GM12878 (cell line): ENCODE data around the gene SNRPA. TPM values are rescaled to one million over a fixed set of nuclear protein-coding genes. Genes with fewer than 3 reads are reported as not detected.

Source experiments
- ATAC-seq: fragments of 200-7000 bp; cut with Tn5 transposase; 3 replicates; pipeline ENCODE4 v1.9.1; 2020; ENCODE audit warnings: mild to moderate bottlenecking, moderate library complexity
- BruUV-seq: library from RNA; stranded (reverse); fragments of 400-500 nt; replicated peaks from 2 replicates; lab custom pipeline; 2021; lab: Mats Ljungman, UMichigan
- CTCF ChIA-PET: fragments of 300-600 bp; sonication (Branson Sonifier 250); formaldehyde crosslinking; extraction: SDS; loops from one replicate; lab custom pipeline; 2021; ENCODE audit warnings: inconsistent platforms; lab: Yijun Ruan, JAX
- POLR2A ChIA-PET: fragments of 350-600 bp; formaldehyde crosslinking; extraction: SDS; loops from one replicate; lab custom pipeline; 2021; ENCODE audit warnings: inconsistent platforms; lab: Charles Lee
- RAD21 ChIA-PET: fragments of 300-600 bp; sonication (Branson Sonifier 250); formaldehyde crosslinking; loops from one replicate; lab custom pipeline; 2023; ENCODE audit warnings: antibody characterized with exemption; ENCODE audit not compliant: unreplicated experiment; lab: Charles Lee
- SMC1A ChIA-PET: fragments of 300-600 bp; sonication (Branson Sonifier 250); formaldehyde crosslinking; loops from one replicate; lab custom pipeline; 2023; ENCODE audit not compliant: unreplicated experiment, uncharacterized antibody; lab: Charles Lee
- DNase-seq: peaks from one replicate; pipeline ENCODE4 v3.0.0-alpha.2; 2011; ENCODE audit warnings: low read depth, low spot score
- FAIRE-seq: peaks from 3 replicates; lab custom pipeline; 2011; peaks lifted over from hg19 to GRCh38; lab: Jason Lieb, UNC
- H2AFZ ChIP-seq: 2 replicates; pipeline ENCODE4 v1.6.0; 2011; ENCODE audit warnings: low read depth, low read length, control low read depth; ENCODE audit not compliant: control insufficient read depth
- H3K27ac ChIP-seq: 2 replicates; pipeline ENCODE4 v1.5.1; 2011; ENCODE audit warnings: control low read depth; ENCODE audit not compliant: control insufficient read depth, insufficient read depth
- H3K27me3 ChIP-seq, 2 experiments: replicated peaks in 1 of 2; 2 replicates each; pipeline versions ENCODE4 v1.6.0 to v1.6.1; 2011; ENCODE audit warnings: low read length in 1 of 2; ENCODE audit not compliant: control insufficient read depth in 2 of 2, insufficient read depth in 2 of 2
- H3K36me3 ChIP-seq, 2 experiments: 2 replicates each; pipeline ENCODE4 v1.5.1; 2011; ENCODE audit warnings: low read length in 1 of 2; ENCODE audit not compliant: control insufficient read depth in 2 of 2, insufficient read depth in 2 of 2
- H3K4me1 ChIP-seq: 2 replicates; pipeline ENCODE4 v1.6.1; 2011; ENCODE audit warnings: mild to moderate bottlenecking, low read length, moderate library complexity, mixed read lengths; ENCODE audit not compliant: control insufficient read depth, insufficient read depth
- H3K4me2 ChIP-seq: 2 replicates; pipeline ENCODE4 v1.6.0; 2011; ENCODE audit warnings: control low read depth; ENCODE audit not compliant: control insufficient read depth, insufficient read depth
- H3K4me3 ChIP-seq: fragments of 200-600 bp; sonication (generic); 2 replicates; pipeline ENCODE4 v1.5.1; 2016
- H3K79me2 ChIP-seq: 2 replicates; pipeline ENCODE4 v1.6.0; 2011; ENCODE audit warnings: low read length; ENCODE audit not compliant: control insufficient read depth, insufficient read depth
- H3K9ac ChIP-seq: 2 replicates; pipeline ENCODE4 v1.8.0; 2011; ENCODE audit warnings: low read length, control low read depth, mixed read lengths; ENCODE audit not compliant: control insufficient read depth, insufficient read depth
- H3K9me3 ChIP-seq: replicated peaks from 3 replicates; pipeline ENCODE4 v1.5.1; 2011; ENCODE audit warnings: mild to moderate bottlenecking, low read length; ENCODE audit not compliant: control insufficient read depth, insufficient read depth
- H4K20me1 ChIP-seq: 2 replicates; pipeline ENCODE4 v1.6.0; 2011; ENCODE audit not compliant: control insufficient read depth, insufficient read depth
- ATF3 ChIP-seq: IDR thresholded peaks from 2 replicates; pipeline ENCODE4 v1.6.1; 2011; ENCODE audit warnings: low read depth, mild to moderate bottlenecking, low read length, moderate library complexity, borderline replicate concordance; ENCODE audit errors: extremely low read depth
- BCLAF1 ChIP-seq: fragments of 450-650 bp; IDR thresholded peaks from 2 replicates; pipeline ENCODE4 v1.6.1; 2017; ENCODE audit warnings: antibody characterized with exemption, mild to moderate bottlenecking, moderate library complexity
- HDAC2 ChIP-seq: fragments of 200-600 bp; sonication (generic); IDR thresholded peaks from 2 replicates; pipeline ENCODE4 v1.6.1; 2017
- IRF4 ChIP-seq: IDR thresholded peaks from 2 replicates; pipeline ENCODE4 v1.6.1; 2011; ENCODE audit warnings: low read depth, low read length
- MLLT1 ChIP-seq: fragments of 450-650 bp; IDR thresholded peaks from 2 replicates; pipeline ENCODE4 v1.6.1; 2016; ENCODE audit warnings: mild to moderate bottlenecking
- MXI1 ChIP-seq: fragments of 150-350 bp; IDR thresholded peaks from 2 replicates; pipeline ENCODE4 v1.6.1; 2011; ENCODE audit warnings: low read depth, mild to moderate bottlenecking, inconsistent platforms, low read length, improper control_type of control experiment
- POLR2A ChIP-seq: IDR thresholded peaks from 2 replicates; pipeline ENCODE4 v1.6.1; 2011; ENCODE audit warnings: low read depth, mild to moderate bottlenecking, low read length
- POLR2AphosphoS5 ChIP-seq: IDR thresholded peaks from 2 replicates; pipeline ENCODE4 v1.6.1; 2011; ENCODE audit warnings: mild to moderate bottlenecking, low read length, inconsistent platforms
- RELB ChIP-seq: fragments of 450-650 bp; IDR thresholded peaks from 2 replicates; pipeline ENCODE4 v1.6.1; 2017; ENCODE audit warnings: low read depth, mild to moderate bottlenecking, moderate library complexity
- RFX5 ChIP-seq: IDR thresholded peaks from 2 replicates; pipeline ENCODE4 v1.6.1; 2011; ENCODE audit warnings: low read depth, low read length, improper control_type of control experiment
- ZNF274 ChIP-seq: IDR thresholded peaks from one replicate; pipeline ENCODE4 v1.8.0; 2011; ENCODE audit not compliant: insufficient read length, insufficient read depth
- WGBS: methylation state at CpG from one replicate; pipeline ENCODE4 v1.1.6; 2016; ENCODE audit warnings: low lambda C conversion rate; ENCODE audit not compliant: insufficient replicate concordance, insufficient coverage; ENCODE audit errors: missing lambda C conversion rate; 5-methylcytosine and 5-hydroxymethylcytosine counted together
- in situ Hi-C: fragments of 300-500 bp; cut with MboI; formaldehyde crosslinking; loops from 9 replicates; pipeline ENCODE4 v1.14.3; 2018; ENCODE audit warnings: mixed read lengths
- intact Hi-C: fragments of 100-400 bp; cut with micrococcal nuclease; formaldehyde crosslinking; loops from one replicate; pipeline ENCODE4 v1.14.2; 2022; ENCODE audit not compliant: unreplicated experiment
- polyA plus RNA-seq, 11 experiments: library from polyadenylated mRNA; depleted of rRNA in 4 of 11; unstranded in 6 of 11; stranded (reverse) in 5 of 11; fragments of >200 nt; fragmentation: Nextera tagmentation in 4 of 11; fragmentation: Illumina TruSeq in 1 of 11; extraction: Ambion mirVana in 4 of 11; extraction: Trizol in 1 of 11; gene quantifications; 1 replicate in 1 of 11; 2 replicates in 10 of 11; pipeline versions ENCODE4 v1.2.1 to v1.2.3, GENCODE V29; 2011 to 2016; ENCODE audit warnings: inconsistent platforms in 2 of 11, missing spikeins in 2 of 11, low read depth in 1 of 11
- total RNA-seq, 4 experiments: library from RNA; depleted of rRNA in 3 of 4; stranded (reverse); fragments of >200 nt in 3 of 4; fragmentation: Illumina TruSeq in 1 of 4; extraction: Trizol in 1 of 4; gene quantifications; 2 replicates each; pipeline versions ENCODE4 v1.2.1 to v1.2.3, GENCODE V29; 2013 to 2021

Gene SNRPA
- total and polyA plus RNA-seq, 10 of the 15 experiments (the other 5 are each of a cell fraction or from before 2014, with no cell fraction given), result 14.8 to 299 (median 202) TPM

GRCh38 chr19:40809358-40810086 is 58.5 kb downstream of the SNRPA start:
- no peak for FAIRE-seq
- Histone ChIP-seq H3K9ac (no peak overlapping the region), H3K27me3 (no peaks in the 10 kb centered on the region), H3K36me3 (peaks cover 7 to 18% of the 10 kb centered on the region in 2 experiments; a peak in 3 of 4 replicates), H2AFZ (no peak overlapping the region), H3K4me1 (peaks cover 14% of the 10 kb centered on the region), H3K9me3 (no peaks in the 10 kb centered on the region), H3K27ac (no peak overlapping the region), H3K79me2 (peaks cover 12% of the 10 kb centered on the region), H4K20me1 (0 out of 2 replicates have a peak, but pooled peaks cover 3% of the 10 kb centered on the region), H3K4me3 (no peak overlapping the region), H3K4me2 (no peak overlapping the region)
- RAD21 ChIA-PET, result no interaction called here
- SMC1A ChIA-PET, result interaction anchor here (1.6 kb wide), 1 partner anchor 11 kb away, joined by 6 read pairs; the partner anchor contains the start of gene EGLN2
- ATAC-seq, result no peak
- BruUV-seq, result no TSS peak
- 98% methylated on average over 39 of the region's 39 CpGs for WGBS
- intact Hi-C loops, result no loop called here
- POLR2A ChIA-PET, result no interaction called here
- TF ChIP-seq BCLAF1 (no peak), HDAC2 (no peak), MLLT1 (peak; percentile 62; the same call in 1 of the 2 replicates), ATF3 (no peak), IRF4 (no peak), RELB (no peak), POLR2AphosphoS5 (peak; percentile 14; the same call in 1 of the 2 replicates), RFX5 (no peak), MXI1 (no peak), ZNF274 (no peak), POLR2A (peak; percentile 72)
- in situ Hi-C loops, result loop anchor here (5.0 kb wide), 1 partner anchor 323 kb away; no protein-coding TSS in a partner anchor
- CTCF ChIA-PET, result interaction anchor here (5.9 kb wide), 1 partner anchor 147 kb away, joined by 51 read pairs; no protein-coding TSS in a partner anchor
- no peak for DNase-seq
